ENCODE measurements around the gene NPS. TPM values are rescaled to one million over a fixed set of nuclear protein-coding genes. Genes with fewer than 3 reads are reported as not detected.

NPS gene
- polyA plus RNA-seq, 2 of the 4 experiments (the other 2 are of a cell fraction), result not detected

GRCh38 chr10:127585519-127586023, 36.5 kb downstream of the NPS start:
- ATAC-seq (no peak), DNase-seq (ENCODE audit: low read depth in 1 of 2, low spot score in 1 of 2) (no peak), FAIRE-seq (no peak)
- TF ChIP-seq, protein P1, sequence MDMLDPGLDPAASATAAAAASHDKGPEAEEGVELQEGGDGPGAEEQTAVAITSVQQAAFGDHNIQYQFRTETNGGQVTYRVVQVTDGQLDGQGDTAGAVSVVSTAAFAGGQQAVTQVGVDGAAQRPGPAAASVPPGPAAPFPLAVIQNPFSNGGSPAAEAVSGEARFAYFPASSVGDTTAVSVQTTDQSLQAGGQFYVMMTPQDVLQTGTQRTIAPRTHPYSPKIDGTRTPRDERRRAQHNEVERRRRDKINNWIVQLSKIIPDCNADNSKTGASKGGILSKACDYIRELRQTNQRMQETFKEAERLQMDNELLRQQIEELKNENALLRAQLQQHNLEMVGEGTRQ (IDR thresholded peaks at IDR 0.05), result no peak
- no peak for TF ChIP-seq JUN (IDR thresholded peaks at IDR 0.05)
- TF ChIP-seq SREBF2 (IDR thresholded peaks at IDR 0.05), result no peak
- no peak for TF ChIP-seq MAX (IDR thresholded peaks at IDR 0.05)
- TF ChIP-seq EP300 (IDR thresholded peaks at IDR 0.05), result no peak
- no peak for TF ChIP-seq HOXB13 (CRISPR knock-in tag; IDR thresholded peaks at IDR 0.05; ENCODE audit: low read depth)
- TF ChIP-seq PHF8 (IDR thresholded peaks at IDR 0.05; ENCODE audit: borderline replicate concordance, low read depth), result no peak
- no peak for TF ChIP-seq RAD21 (conservative IDR thresholded peaks at IDR 0.05 in 1 of 2, IDR thresholded peaks at IDR 0.05 in 1 of 2)
- no peak for TF ChIP-seq RARB (CRISPR knock-in tag; IDR thresholded peaks at IDR 0.05)
- TF ChIP-seq ATOH8 (CRISPR knock-in tag; IDR thresholded peaks at IDR 0.05; ENCODE audit: low read depth), result no peak
- no peak for TF ChIP-seq RCOR1 (IDR thresholded peaks at IDR 0.05; ENCODE audit: low read depth, low read length)
- no peak for TF ChIP-seq POLR2AphosphoS2 (conservative IDR thresholded peaks at IDR 0.05; ENCODE audit: low read length)
- TF ChIP-seq POLR2A (IDR thresholded peaks at IDR 0.05; ENCODE audit: low read length), result no peak
- H3K9me3 ChIP-seq, result peaks cover 7% of the 10 kb centered on the region; the same call in 1 of the 3 replicates
- no peaks in the 10 kb centered on the region for H3K4me1 ChIP-seq
- no peak overlapping the region for H3K4me3 ChIP-seq
- no peak overlapping the region for H3K4me2 ChIP-seq
- CTCF ChIA-PET, result no interaction called here
- POLR2A ChIA-PET, result no interaction called here
- WGBS (ENCODE audit: missing lambda C conversion rate), result 16% methylated on average over 4 of the region's 4 CpGs
- no peak overlapping the region for H3K27ac ChIP-seq

DNA sequence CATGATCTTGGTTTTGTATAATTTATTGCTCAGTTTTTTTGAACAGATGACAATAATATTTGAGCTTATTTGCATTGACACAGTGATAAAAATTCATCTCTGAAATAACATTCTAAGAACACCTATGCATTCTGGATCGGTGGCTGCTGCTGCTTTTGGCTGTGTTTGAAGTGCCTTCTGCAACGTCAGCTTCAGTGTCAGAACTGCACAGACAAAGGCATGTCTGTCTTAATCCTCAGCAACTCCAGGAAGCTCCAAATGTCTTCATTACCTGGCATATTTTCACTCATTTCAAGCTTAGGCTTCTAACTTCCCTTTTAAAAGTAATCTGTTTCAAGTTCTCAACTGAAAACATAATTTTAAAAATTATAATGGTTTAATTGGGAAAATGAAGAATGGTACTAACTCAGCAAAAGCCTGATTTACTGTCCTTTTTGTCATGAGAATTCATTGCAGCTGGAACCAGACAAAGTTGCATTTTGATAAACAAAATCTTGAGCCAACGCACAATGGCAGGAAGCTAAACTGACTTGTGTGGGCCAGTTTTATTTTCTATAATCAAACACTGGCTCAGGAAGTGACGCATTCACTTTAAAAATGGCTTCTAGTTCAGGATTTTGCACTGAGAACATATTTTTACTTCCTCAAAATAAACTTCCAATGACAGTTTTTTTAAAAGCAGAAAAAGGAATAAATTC, 38.7 kb downstream of the NPS start:
- TF ChIP-seq MAX (IDR thresholded peaks at IDR 0.05), result no peak
- no peak for DNase-seq (ENCODE audit: low read depth in 1 of 2, low spot score in 1 of 2)
- Histone ChIP-seq H3K27ac (no peak overlapping the region), H3K4me3 (no peak overlapping the region), H3K9me3 (peaks cover 7% of the 10 kb centered on the region; the same call in 1 of the 3 replicates), H3K4me1 (no peaks in the 10 kb centered on the region), H3K4me2 (no peak overlapping the region)
- 2% methylated on average over 4 of the region's 4 CpGs for WGBS (ENCODE audit: missing lambda C conversion rate)
- CTCF ChIA-PET, result interaction anchor here (1.5 kb wide), 1 partner anchor 10 kb away, joined by 5 read pairs; no protein-coding TSS in a partner anchor
- ATAC-seq, result no peak
- no peak for FAIRE-seq
- POLR2A ChIA-PET, result no interaction called here

- Histone ChIP-seq H3K4me3 (no peak overlapping the region), H3K9me3 (no peaks in the 10 kb centered on the region), H3K27ac (no peak overlapping the region), H3K4me1 (no peaks in the 10 kb centered on the region), H3K4me2 (no peak overlapping the region)
- FAIRE-seq (no peak), DNase-seq (ENCODE audit: low read depth in 1 of 2, low spot score in 1 of 2) (no peak), ATAC-seq (no peak)
- POLR2A ChIA-PET, result no interaction called here
- CTCF ChIA-PET, result no interaction called here
- 7% methylated on average over 7 of the region's 7 CpGs for WGBS (ENCODE audit: missing lambda C conversion rate)
- no peak for TF ChIP-seq CBX8 (IDR thresholded peaks at IDR 0.05)
- no peak for TF ChIP-seq FOSB (CRISPR knock-in tag; IDR thresholded peaks at IDR 0.05)
- TF ChIP-seq HOXB5 (CRISPR knock-in tag; IDR thresholded peaks at IDR 0.05), result no peak
- no peak for TF ChIP-seq NFE2L2 (conservative IDR thresholded peaks at IDR 0.05; ENCODE audit: low read length)
- no peak for TF ChIP-seq BHLHE40 (IDR thresholded peaks at IDR 0.05; ENCODE audit: low read depth, low read length)
- no peak for TF ChIP-seq FOXS1 (CRISPR knock-in tag; IDR thresholded peaks at IDR 0.05)
- no peak for TF ChIP-seq PHF8 (IDR thresholded peaks at IDR 0.05; ENCODE audit: borderline replicate concordance, low read depth)
- TF ChIP-seq PBX3 (IDR thresholded peaks at IDR 0.05), result no peak
- TF ChIP-seq, protein P2, sequence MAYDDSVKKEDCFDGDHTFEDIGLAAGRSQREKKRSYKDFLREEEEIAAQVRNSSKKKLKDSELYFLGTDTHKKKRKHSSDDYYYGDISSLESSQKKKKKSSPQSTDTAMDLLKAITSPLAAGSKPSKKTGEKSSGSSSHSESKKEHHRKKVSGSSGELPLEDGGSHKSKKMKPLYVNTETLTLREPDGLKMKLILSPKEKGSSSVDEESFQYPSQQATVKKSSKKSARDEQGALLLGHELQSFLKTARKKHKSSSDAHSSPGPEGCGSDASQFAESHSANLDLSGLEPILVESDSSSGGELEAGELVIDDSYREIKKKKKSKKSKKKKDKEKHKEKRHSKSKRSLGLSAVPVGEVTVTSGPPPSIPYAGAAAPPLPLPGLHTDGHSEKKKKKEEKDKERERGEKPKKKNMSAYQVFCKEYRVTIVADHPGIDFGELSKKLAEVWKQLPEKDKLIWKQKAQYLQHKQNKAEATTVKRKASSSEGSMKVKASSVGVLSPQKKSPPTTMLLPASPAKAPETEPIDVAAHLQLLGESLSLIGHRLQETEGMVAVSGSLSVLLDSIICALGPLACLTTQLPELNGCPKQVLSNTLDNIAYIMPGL (CRISPR knock-in tag; IDR thresholded peaks at IDR 0.05; ENCODE audit: borderline replicate concordance), result no peak
- TF ChIP-seq HDAC2 (IDR thresholded peaks at IDR 0.05), result no peak
- TF ChIP-seq JUNB (IDR thresholded peaks at IDR 0.05), result no peak
- no peak for TF ChIP-seq RCOR1 (IDR thresholded peaks at IDR 0.05; ENCODE audit: low read depth, low read length)
- no peak for TF ChIP-seq RNF2 (IDR thresholded peaks at IDR 0.05; ENCODE audit: borderline replicate concordance, low read depth)
- TF ChIP-seq ZNF302 (CRISPR knock-in tag; IDR thresholded peaks at IDR 0.05), result no peak
- TF ChIP-seq TP53 (CRISPR knock-in tag; IDR thresholded peaks at IDR 0.05), result no peak
Measured at GRCh38 chr10:127592586-127592985, 43.5 kb downstream of the NPS start.

All from A549 (cell line).